Breast epithelium (tissue), 3 donors: ENCODE results near the gene CALU.

ENCODE experiments used
- CTCF ChIP-seq, 3 donors: fragments of 450-650 bp; IDR thresholded peaks; one replicate each; pipeline ENCODE4 v1.5.1; 2016 to 2017; ENCODE audit warnings: antibody characterized with exemption in 3 of 3, mild to moderate bottlenecking in 3 of 3, moderate library complexity in 3 of 3
- POLR2A ChIP-seq: fragments of 450-650 bp; IDR thresholded peaks from one replicate; pipeline ENCODE4 v1.6.1; 2016; ENCODE audit warnings: antibody characterized with exemption, mild to moderate bottlenecking, moderate library complexity

- TF ChIP-seq CTCF (IDR thresholded peaks at IDR 0.05), result no peak
- no peak for TF ChIP-seq POLR2A
These were observed 24.4 kb downstream of the CALU start for GRCh38 chr7:128763541-128763940.
